Measurements from ENCODE around the gene GSTA1.

The GSTA1 gene

DNA sequence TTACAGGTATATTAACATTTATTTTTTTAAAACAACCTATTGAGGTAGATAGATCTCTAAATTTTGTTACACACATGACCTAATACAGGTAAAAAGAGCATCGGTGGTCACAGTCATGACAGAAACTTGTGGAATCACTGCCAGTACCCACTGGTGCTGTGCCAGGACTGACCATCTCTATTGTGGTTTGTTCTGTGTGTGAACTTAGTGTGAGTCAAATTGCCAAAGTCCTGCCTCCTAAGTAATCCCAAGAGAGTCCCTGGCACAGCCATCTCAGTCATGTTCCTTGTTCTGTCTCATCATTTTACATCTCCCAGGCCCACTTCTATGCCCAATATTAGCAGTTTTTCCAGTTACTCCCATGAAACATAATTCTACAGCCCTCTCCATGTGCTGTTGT, 61.7 kb downstream of the GSTA1 start:
- Histone ChIP-seq H3K27me3 (ENCODE audit: insufficient read depth, poor library complexity, severe bottlenecking) (peaks cover 2% of the 10 kb centered on the region), H3K4me3 (replicated peaks; ENCODE audit: insufficient read depth, low read length) (no peak overlapping the region), H3K27ac (replicated peaks) (no peak overlapping the region)
- DNase-seq (ENCODE audit: low read depth in 1 of 2, low spot score in 1 of 2): no peak
- TF ChIP-seq GABPA (IDR thresholded peaks at IDR 0.05; ENCODE audit: low read depth): no peak
- TF ChIP-seq, protein P1, sequence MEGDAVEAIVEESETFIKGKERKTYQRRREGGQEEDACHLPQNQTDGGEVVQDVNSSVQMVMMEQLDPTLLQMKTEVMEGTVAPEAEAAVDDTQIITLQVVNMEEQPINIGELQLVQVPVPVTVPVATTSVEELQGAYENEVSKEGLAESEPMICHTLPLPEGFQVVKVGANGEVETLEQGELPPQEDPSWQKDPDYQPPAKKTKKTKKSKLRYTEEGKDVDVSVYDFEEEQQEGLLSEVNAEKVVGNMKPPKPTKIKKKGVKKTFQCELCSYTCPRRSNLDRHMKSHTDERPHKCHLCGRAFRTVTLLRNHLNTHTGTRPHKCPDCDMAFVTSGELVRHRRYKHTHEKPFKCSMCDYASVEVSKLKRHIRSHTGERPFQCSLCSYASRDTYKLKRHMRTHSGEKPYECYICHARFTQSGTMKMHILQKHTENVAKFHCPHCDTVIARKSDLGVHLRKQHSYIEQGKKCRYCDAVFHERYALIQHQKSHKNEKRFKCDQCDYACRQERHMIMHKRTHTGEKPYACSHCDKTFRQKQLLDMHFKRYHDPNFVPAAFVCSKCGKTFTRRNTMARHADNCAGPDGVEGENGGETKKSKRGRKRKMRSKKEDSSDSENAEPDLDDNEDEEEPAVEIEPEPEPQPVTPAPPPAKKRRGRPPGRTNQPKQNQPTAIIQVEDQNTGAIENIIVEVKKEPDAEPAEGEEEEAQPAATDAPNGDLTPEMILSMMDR (IDR thresholded peaks at IDR 0.05; ENCODE audit: insufficient read depth, low read length): no peak

All from HL-60 (cell line).